T-cell (primary cell): ENCODE measurements around the gene JDP2. TPM values are rescaled to one million over a fixed set of nuclear protein-coding genes. Genes with fewer than 3 reads are reported as not detected.

Source experiments
- ATAC-seq, 4 experiments: fragments of 200-7000 bp in 3 of 4; fragments of 150-1000 bp in 1 of 4; cut with Tn5 transposase; replicated peaks in 1 of 4; 1 replicate in 3 of 4; 2 replicates in 1 of 4; pipeline ENCODE4 v1.10.0; 2021; ENCODE audit warnings: moderate library complexity in 3 of 4, mild to moderate bottlenecking in 2 of 4, moderate number of reproducible peaks in 1 of 4
- CTCF ChIA-PET, 2 donors: fragments of 300-600 bp; sonication (Branson Sonifier 250); formaldehyde crosslinking; loops; one replicate each; lab custom pipeline; 2022; ENCODE audit warnings: antibody characterized with exemption in 2 of 2; lab: Charles Lee
- POLR2A ChIA-PET, 2 donors: fragments of 300-600 bp; sonication (Branson Sonifier 250); formaldehyde crosslinking; loops; one replicate each; lab custom pipeline; 2022; ENCODE audit warnings: antibody characterized with exemption in 2 of 2; lab: Charles Lee
- DNase-seq, 35 experiments: peaks; one replicate each; pipeline versions ENCODE4 v3.0.0 to v3.0.0-alpha.2; 2013 to 2023
- H3K27ac ChIP-seq: one replicate; pipeline ENCODE4 v1.5.1; 2013; ENCODE audit warnings: low read length
- H3K27me3 ChIP-seq, 2 experiments: replicated peaks in 1 of 2; 1 replicate in 1 of 2; 2 replicates in 1 of 2; pipeline versions ENCODE4 v1.6.1 to v1.7.0; 2013; ENCODE audit warnings: low read length in 1 of 2, mixed read lengths in 1 of 2; ENCODE audit not compliant: control insufficient read depth in 2 of 2, insufficient read depth in 2 of 2; ENCODE audit errors: extremely low read depth in 1 of 2
- H3K36me3 ChIP-seq, 2 donors: 1 replicate in 1 of 2; 2 replicates in 1 of 2; pipeline versions ENCODE4 v1.6.1 to v1.7.0; 2013; ENCODE audit warnings: low read length in 1 of 2; ENCODE audit not compliant: control insufficient read depth in 2 of 2, insufficient read depth in 1 of 2; ENCODE audit errors: extremely low read depth in 1 of 2
- H3K4me1 ChIP-seq, 2 experiments: 1 replicate in 1 of 2; 2 replicates in 1 of 2; pipeline versions ENCODE4 v1.6.1 to v1.7.0; 2013; ENCODE audit warnings: low read length in 2 of 2, mixed read lengths in 1 of 2; ENCODE audit not compliant: insufficient read depth in 2 of 2, control insufficient read depth in 1 of 2; ENCODE audit errors: extremely low read depth in 1 of 2
- H3K4me3 ChIP-seq, 2 donors: 1 replicate in 1 of 2; 2 replicates in 1 of 2; pipeline versions ENCODE4 v1.5.1 to v1.7.0; 2013; ENCODE audit warnings: mild to moderate bottlenecking in 2 of 2, low read length in 1 of 2, moderate library complexity in 1 of 2; ENCODE audit not compliant: control insufficient read depth in 1 of 2; ENCODE audit errors: extremely low read depth in 1 of 2
- H3K9me3 ChIP-seq: 2 replicates; pipeline ENCODE4 v1.7.0; 2013
- H3K27ac Mint-ChIP-seq, 2 donors: one replicate each; pipeline ENCODE4 v1.8.0; 2020 to 2021; ENCODE audit warnings: mild to moderate bottlenecking in 2 of 2, mixed read lengths in 2 of 2
- H3K27me3 Mint-ChIP-seq, 2 donors: one replicate each; pipeline ENCODE4 v1.8.0; 2021 to 2022; ENCODE audit warnings: mixed read lengths in 2 of 2
- H3K36me3 Mint-ChIP-seq: one replicate; pipeline ENCODE4 v1.8.0; 2021; ENCODE audit warnings: mixed read lengths
- H3K4me1 Mint-ChIP-seq, 3 donors: one replicate each; pipeline ENCODE4 v1.8.0; 2020 to 2022; ENCODE audit warnings: mixed read lengths in 3 of 3, mild to moderate bottlenecking in 1 of 3
- H3K4me3 Mint-ChIP-seq, 3 donors: one replicate each; pipeline ENCODE4 v1.8.0; 2020 to 2022; ENCODE audit warnings: mild to moderate bottlenecking in 3 of 3, mixed read lengths in 3 of 3, moderate library complexity in 3 of 3
- H3K9me3 Mint-ChIP-seq, 3 donors: one replicate each; pipeline ENCODE4 v1.8.0; 2020 to 2022; ENCODE audit warnings: mixed read lengths in 3 of 3
- WGBS: methylation state at CpG from one replicate; pipeline ENCODE4 v1.1.5; 2013; ENCODE audit warnings: missing lambda C conversion rate; ENCODE audit not compliant: insufficient coverage; 5-methylcytosine and 5-hydroxymethylcytosine counted together
- total RNA-seq, 35 experiments: library from RNA in 6 of 35; stranded (reverse) in 6 of 35; fragments of 120-200 nt in 1 of 35; gene quantifications; one replicate each; pipeline versions ENCODE4 v1.2.1 to v1.2.4 and lab custom pipeline; 2013 to 2026

Gene JDP2
- total RNA-seq, 5 donors from 2014 or later (not counting 1 experiment from before 2014, with no cell fraction given) = 0.45 to 0.93 (median 0.76) TPM

DNA sequence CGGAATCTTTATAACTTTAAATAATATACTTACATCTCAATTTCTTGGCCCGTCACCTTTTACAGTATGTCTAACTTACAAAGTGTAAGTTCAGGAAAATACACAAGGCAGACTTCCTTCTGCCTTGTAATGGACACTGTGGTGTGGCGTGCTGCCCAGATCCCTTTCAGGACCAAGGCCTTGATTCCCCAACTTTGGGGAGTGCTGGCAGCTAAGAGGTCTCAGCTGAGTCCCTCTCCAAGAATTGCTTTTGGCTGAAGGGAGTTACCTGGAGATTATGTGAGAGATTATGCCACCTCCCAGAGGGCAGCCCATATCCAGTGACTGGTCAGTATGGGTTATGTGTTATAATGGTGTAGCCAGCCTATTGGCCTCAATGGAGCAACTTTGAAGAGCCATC lies 73.3 kb downstream of the JDP2 start:
- POLR2A ChIA-PET = no interaction called here
- no peak overlapping the region for H3K4me3 Mint-ChIP-seq
- CTCF ChIA-PET = no interaction called here
- H3K27ac Mint-ChIP-seq = no peak overlapping the region
- H3K27me3 ChIP-seq = no peaks in the 10 kb centered on the region
- no peaks in the 10 kb centered on the region for H3K36me3 ChIP-seq
- peaks cover 0 to 5% (median 0%) of the 10 kb centered on the region in 3 donors for H3K9me3 Mint-ChIP-seq
- no peak for ATAC-seq
- H3K4me1 ChIP-seq = peaks cover 0 to 24% of the 10 kb centered on the region in 2 experiments
- H3K9me3 ChIP-seq = no peaks in the 10 kb centered on the region
- peaks cover 7 to 11% (median 11%) of the 10 kb centered on the region in 3 donors for H3K4me1 Mint-ChIP-seq
- H3K4me3 ChIP-seq = no peak overlapping the region
- DNase-seq = no peak
- no peak overlapping the region for H3K27ac ChIP-seq
- H3K36me3 Mint-ChIP-seq = no peaks in the 10 kb centered on the region
- 100% methylated on average over 1 of the region's 3 CpGs for WGBS
- no peaks in the 10 kb centered on the region for H3K27me3 Mint-ChIP-seq

DNA sequence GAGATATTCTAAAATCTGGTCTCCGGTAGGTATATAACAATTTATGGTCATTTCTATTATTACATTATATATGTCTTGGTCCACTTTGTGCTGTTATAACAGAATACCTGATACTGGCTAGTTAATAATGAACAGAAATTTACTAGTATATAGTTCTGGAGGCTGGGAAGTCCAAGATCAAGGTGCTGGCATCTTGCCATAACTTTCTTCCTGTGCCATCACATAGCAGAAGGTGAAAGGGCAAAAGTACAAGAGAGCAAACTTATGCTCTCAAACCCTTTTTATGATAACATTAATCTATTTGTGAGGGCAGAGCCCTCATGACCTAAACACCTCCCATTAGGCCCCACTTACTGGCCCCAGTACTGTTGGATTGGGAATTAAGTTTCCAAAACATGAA lies 76.6 kb downstream of the JDP2 start:
- no peak overlapping the region for H3K4me3 Mint-ChIP-seq
- H3K9me3 Mint-ChIP-seq = peaks cover 0 to 9% (median 2%) of the 10 kb centered on the region in 3 donors
- peaks cover 0 to 3% of the 10 kb centered on the region in 2 experiments for H3K4me1 ChIP-seq
- no peaks in the 10 kb centered on the region for H3K27me3 Mint-ChIP-seq
- peaks cover 4% of the 10 kb centered on the region for H3K9me3 ChIP-seq
- no peaks in the 10 kb centered on the region for H3K4me1 Mint-ChIP-seq
- H3K27me3 ChIP-seq = no peaks in the 10 kb centered on the region
- H3K4me3 ChIP-seq = no peak overlapping the region
- H3K27ac ChIP-seq = no peak overlapping the region
- no peaks in the 10 kb centered on the region for H3K36me3 Mint-ChIP-seq
- DNase-seq (no peak), ATAC-seq (no peak)
- ChIA-PET CTCF (no interaction called here), POLR2A (no interaction called here)
- WGBS = no CpG with 5 or more reads among the region's 1 CpG
- no peak overlapping the region for H3K27ac Mint-ChIP-seq
- H3K36me3 ChIP-seq = no peaks in the 10 kb centered on the region

DNA sequence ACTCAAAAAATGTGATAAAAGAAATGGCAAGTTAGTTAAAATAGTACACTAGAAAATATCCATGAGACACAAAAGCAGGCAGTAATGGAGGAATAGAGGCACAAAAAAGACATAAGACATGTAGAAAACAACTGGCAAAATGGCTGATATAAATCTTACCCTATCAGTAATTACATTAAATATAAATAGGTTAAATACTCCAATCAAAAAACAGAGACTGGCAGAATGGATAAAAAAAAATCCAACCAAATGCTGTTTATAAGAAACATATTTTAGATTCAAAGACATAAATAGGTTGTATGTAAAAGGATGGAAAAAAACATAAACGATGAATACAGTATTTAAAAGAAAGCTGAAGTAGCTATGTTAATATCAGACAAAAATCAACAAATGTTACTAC lies 79.1 kb downstream of the JDP2 start:
- ATAC-seq (no peak), DNase-seq (no peak)
- Histone ChIP-seq H3K27me3 (no peaks in the 10 kb centered on the region), H3K36me3 (no peaks in the 10 kb centered on the region), H3K9me3 (peaks cover 10% of the 10 kb centered on the region), H3K4me3 (no peak overlapping the region), H3K4me1 (no peaks in the 10 kb centered on the region), H3K27ac (no peak overlapping the region)
- POLR2A ChIA-PET = no interaction called here
- no peak overlapping the region for H3K27ac Mint-ChIP-seq
- no peaks in the 10 kb centered on the region for H3K27me3 Mint-ChIP-seq
- peaks cover 5 to 30% (median 14%) of the 10 kb centered on the region in 3 donors for H3K9me3 Mint-ChIP-seq
- no CpG with 5 or more reads among the region's 1 CpG for WGBS
- no peak overlapping the region for H3K4me3 Mint-ChIP-seq
- CTCF ChIA-PET = no interaction called here
- H3K4me1 Mint-ChIP-seq = no peaks in the 10 kb centered on the region
- peaks cover under 1% of the 10 kb centered on the region for H3K36me3 Mint-ChIP-seq

DNA sequence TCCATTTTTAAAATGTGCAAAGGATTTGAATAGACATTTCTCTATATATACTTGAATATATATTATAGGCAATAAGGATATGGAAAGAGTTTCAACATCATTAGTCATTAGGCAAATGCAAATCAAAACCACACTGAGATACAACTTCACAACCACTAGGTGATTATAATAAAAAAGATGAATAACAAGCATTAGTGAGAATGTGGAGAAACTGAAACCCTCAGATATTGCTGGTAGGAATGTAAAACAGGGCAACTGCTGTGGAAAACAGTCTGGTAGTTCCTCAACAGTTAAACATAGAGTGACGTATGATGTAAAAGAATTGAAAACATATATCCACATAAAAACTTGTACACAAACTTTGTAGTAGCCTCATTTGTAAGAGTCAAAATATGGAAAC lies 82.7 kb downstream of the JDP2 start:
- ChIA-PET CTCF (no interaction called here), POLR2A (no interaction called here)
- Histone ChIP-seq H3K27ac (no peak overlapping the region), H3K9me3 (peaks cover 10% of the 10 kb centered on the region), H3K36me3 (no peaks in the 10 kb centered on the region), H3K27me3 (no peaks in the 10 kb centered on the region), H3K4me3 (no peak overlapping the region), H3K4me1 (peaks cover under 1 to 18% of the 10 kb centered on the region in 2 experiments)
- Mint-ChIP-seq H3K27me3 (no peaks in the 10 kb centered on the region), H3K27ac (no peak overlapping the region), H3K4me1 (peaks cover 12 to 20% (median 14%) of the 10 kb centered on the region in 3 donors), H3K36me3 (peaks cover 5% of the 10 kb centered on the region), H3K4me3 (no peak overlapping the region), H3K9me3 (peaks cover 5 to 35% (median 18%) of the 10 kb centered on the region in 3 donors)
- WGBS = no CpG with 5 or more reads among the region's 1 CpG
- DNase-seq (no peak), ATAC-seq (no peak)

DNA sequence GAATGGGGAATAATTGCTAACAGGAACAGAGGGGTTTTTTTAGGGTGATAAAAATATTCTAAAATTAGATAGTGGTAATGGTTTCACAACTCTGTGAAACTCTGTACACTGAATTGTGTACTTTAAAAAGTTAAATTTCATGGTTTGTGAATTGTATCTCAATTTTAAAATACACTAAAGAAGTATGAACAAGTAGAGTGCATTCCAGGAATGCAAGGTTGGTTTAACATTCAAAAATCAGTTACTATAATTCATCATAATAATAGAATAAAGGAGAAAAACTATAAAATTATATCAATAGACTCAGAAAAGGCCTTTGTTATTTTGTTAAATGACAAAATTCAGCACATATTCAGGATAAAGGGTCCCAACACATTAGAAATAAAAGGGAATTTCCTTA lies 83.4 kb downstream of the JDP2 start:
- Mint-ChIP-seq H3K27me3 (no peaks in the 10 kb centered on the region), H3K9me3 (peaks cover 5 to 30% (median 18%) of the 10 kb centered on the region in 3 donors), H3K27ac (no peak overlapping the region), H3K4me3 (no peak overlapping the region), H3K36me3 (peaks cover 5% of the 10 kb centered on the region), H3K4me1 (peaks cover 19 to 27% (median 21%) of the 10 kb centered on the region in 3 donors)
- Histone ChIP-seq H3K36me3 (no peaks in the 10 kb centered on the region), H3K9me3 (peaks cover 10% of the 10 kb centered on the region), H3K27ac (no peak overlapping the region), H3K27me3 (no peaks in the 10 kb centered on the region), H3K4me1 (peaks cover 3 to 25% of the 10 kb centered on the region in 2 experiments), H3K4me3 (no peak overlapping the region)
- ChIA-PET POLR2A (interaction anchor here in 1 of 2 donors (0.6 kb wide), 1 partner anchor 635 kb away, joined by 3 read pairs; the partner anchor contains the start of gene PROX2), CTCF (no interaction called here)
- DNase-seq (no peak), ATAC-seq (no peak)

DNA sequence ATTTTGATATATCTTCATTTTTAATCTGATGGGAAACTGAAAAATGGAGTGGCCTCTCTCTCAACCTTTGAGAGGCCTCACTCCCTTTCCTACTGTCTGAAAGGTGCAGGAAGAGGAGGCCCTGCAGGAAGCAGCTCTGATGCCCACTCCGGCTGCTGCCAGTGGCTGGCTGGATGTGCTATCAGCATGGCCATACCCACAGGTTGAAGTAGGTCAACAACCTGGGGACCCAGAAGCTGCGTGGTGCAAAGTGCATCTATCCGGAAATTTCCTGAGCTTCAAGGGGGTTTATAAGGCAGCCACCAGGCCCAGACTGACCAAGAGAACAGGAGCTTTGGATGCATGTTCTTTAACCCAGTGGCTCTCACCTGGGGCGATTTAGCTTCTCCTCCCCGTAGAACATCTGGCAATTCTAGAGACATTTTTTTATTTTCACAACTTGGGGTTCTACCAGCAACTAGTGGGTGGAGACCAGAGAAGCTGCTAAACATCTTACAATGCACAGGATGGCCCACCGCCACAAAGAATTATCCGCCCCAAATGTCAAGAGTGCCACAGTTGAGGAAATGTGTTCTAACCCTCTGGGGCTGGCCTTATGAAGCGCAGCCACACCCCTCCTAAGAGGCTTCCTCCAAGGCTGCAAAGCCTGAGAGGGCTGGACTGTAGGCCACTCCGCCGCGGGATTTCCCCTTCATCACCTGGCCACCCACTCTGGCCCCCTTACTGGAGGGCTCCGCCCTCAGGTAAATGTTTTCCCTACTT lies 86.3 kb downstream of the JDP2 start:
- H3K27ac ChIP-seq = peak overlapping the region; percentile 91
- no peaks in the 10 kb centered on the region for H3K36me3 ChIP-seq
- H3K4me3 Mint-ChIP-seq = peak overlapping the region in 2 of 3 donors; percentile 54 to 82
- ATAC-seq (peak; percentile 9 to 69 (median 37)), DNase-seq (peak in 11 of 35 experiments; percentile 6 to 65 (median 19))
- no peaks in the 10 kb centered on the region for H3K27me3 ChIP-seq
- H3K36me3 Mint-ChIP-seq = peaks cover 5% of the 10 kb centered on the region
- peaks cover 3 to 29% of the 10 kb centered on the region in 2 experiments for H3K4me1 ChIP-seq
- peak overlapping the region; percentile 73 to 76 for H3K27ac Mint-ChIP-seq
- H3K4me1 Mint-ChIP-seq = peaks cover 21 to 41% (median 29%) of the 10 kb centered on the region in 3 donors
- H3K27me3 Mint-ChIP-seq = no peaks in the 10 kb centered on the region
- H3K9me3 ChIP-seq = peaks cover 5% of the 10 kb centered on the region
- ChIA-PET CTCF (interaction anchor here in 1 of 2 donors (1.2 to 1.7 kb wide), 3 partner anchors 13 to 63 kb away, joined by 3 to 6 read pairs (median 4); no protein-coding TSS in a partner anchor), POLR2A (no interaction called here)
- WGBS = 60% methylated on average over 7 of the region's 12 CpGs
- H3K4me3 ChIP-seq = peak overlapping the region in 1 of 2 donors; percentile 43
- peaks cover 5 to 26% (median 16%) of the 10 kb centered on the region in 3 donors for H3K9me3 Mint-ChIP-seq
